SK-N-SH (cell line): ENCODE measurements around the gene DMD. TPM values are rescaled to one million over a fixed set of nuclear protein-coding genes. Genes with fewer than 3 reads are reported as not detected.

Experiments
- CTCF ChIA-PET: fragments of 300-600, 350-600 bp; formaldehyde crosslinking; extraction: SDS; loops from one replicate; lab custom pipeline; 2021; lab: Yijun Ruan, JAX
- POLR2A ChIA-PET: fragments of 350-600 bp; sonication (Branson Sonifier 250); formaldehyde crosslinking; extraction: SDS; loops from one replicate; lab custom pipeline; 2020; ENCODE audit warnings: antibody characterized with exemption, inconsistent platforms; lab: Yijun Ruan, JAX
- DNase-seq: peaks from one replicate; pipeline ENCODE4 v3.0.0; 2012
- H2AFZ ChIP-seq: fragments of 200-600 bp; sonication (generic); 2 replicates; pipeline ENCODE4 v1.8.1; 2016; ENCODE audit warnings: antibody characterized with exemption, mild to moderate bottlenecking, low read depth
- H3F3A ChIP-seq: fragments of 200-600 bp; sonication (generic); replicated peaks from 2 replicates; pipeline ENCODE3; 2016; ENCODE audit warnings: antibody characterized with exemption, mild to moderate bottlenecking; ENCODE audit not compliant: insufficient read depth
- H3K27ac ChIP-seq, 2 experiments: fragments of 200-500 bp in 1 of 2; fragments of 200-600 bp in 1 of 2; sonication (Bioruptor generic) in 1 of 2; sonication (generic), shearing (Covaris generic) in 1 of 2; 2 replicates each; pipeline versions ENCODE4 v1.5.1 to v1.6.1; 2014 to 2016; ENCODE audit warnings: low read depth in 2 of 2, inconsistent platforms in 1 of 2, low read length in 1 of 2, mild to moderate bottlenecking in 1 of 2, mixed read lengths in 1 of 2
- H3K27me3 ChIP-seq: fragments of 200-600 bp; sonication (generic), shearing (Covaris generic); 2 replicates; pipeline ENCODE4 v1.6.1; 2016; ENCODE audit warnings: mixed run types; ENCODE audit not compliant: insufficient read depth
- H3K36me3 ChIP-seq, 2 experiments: fragments of 200-500 bp in 1 of 2; fragments of 200-600 bp in 1 of 2; sonication (Bioruptor generic) in 1 of 2; sonication (generic) in 1 of 2; replicated peaks in 1 of 2; 2 replicates each; pipeline versions ENCODE3 to v1.5.1; 2014 to 2016; ENCODE audit warnings: low read length in 1 of 2, mild to moderate bottlenecking in 1 of 2; ENCODE audit not compliant: insufficient read depth in 2 of 2, control insufficient read depth in 1 of 2
- H3K4me1 ChIP-seq, 2 experiments: fragments of 200-500 bp in 1 of 2; fragments of 200-600 bp in 1 of 2; sonication (Bioruptor generic) in 1 of 2; sonication (generic), shearing (Covaris generic) in 1 of 2; 2 replicates each; pipeline versions ENCODE4 v1.5.1 to v1.6.1; 2014 to 2016; ENCODE audit warnings: low read depth in 1 of 2, low read length in 1 of 2, mixed run types in 1 of 2; ENCODE audit not compliant: insufficient read depth in 2 of 2, control insufficient read depth in 1 of 2
- H3K4me2 ChIP-seq: fragments of 200-600 bp; sonication (generic), shearing (Covaris generic); 2 replicates; pipeline ENCODE4 v1.6.1; 2017; ENCODE audit warnings: mixed run types
- H3K4me3 ChIP-seq, 2 experiments: fragments of 200-500 bp in 1 of 2; fragments of 200-600 bp in 1 of 2; sonication (Bioruptor generic) in 1 of 2; sonication (generic), shearing (Covaris generic) in 1 of 2; 2 replicates each; pipeline versions ENCODE4 v1.5.1 to v1.8.1; 2014 to 2016; ENCODE audit warnings: low read depth in 2 of 2, inconsistent platforms in 1 of 2, low read length in 1 of 2, mild to moderate bottlenecking in 1 of 2, mixed read lengths in 1 of 2, moderate library complexity in 1 of 2
- H3K79me2 ChIP-seq: fragments of 200-600 bp; sonication (generic); 2 replicates; pipeline ENCODE4 v1.8.1; 2017; ENCODE audit warnings: mild to moderate bottlenecking; ENCODE audit not compliant: insufficient read depth
- H3K9ac ChIP-seq: fragments of 200-600 bp; sonication (generic); 2 replicates; pipeline ENCODE4 v1.6.1; 2017; ENCODE audit warnings: mixed run types
- H3K9me2 ChIP-seq: fragments of 200-600 bp; sonication (generic); 2 replicates; pipeline ENCODE4 v1.6.1; 2017; ENCODE audit warnings: mixed run types
- H3K9me3 ChIP-seq: fragments of 200-600 bp; sonication (generic); 2 replicates; pipeline ENCODE4 v1.6.1; 2017; ENCODE audit warnings: mixed run types, mild to moderate bottlenecking, moderate library complexity
- H4K20me1 ChIP-seq: fragments of 200-600 bp; sonication (generic); 2 replicates; pipeline ENCODE4 v1.6.1; 2017; ENCODE audit warnings: mild to moderate bottlenecking, mixed run types; ENCODE audit not compliant: insufficient read depth
- CHD2 ChIP-seq: fragments of 150-350 bp; IDR thresholded peaks from 2 replicates; pipeline ENCODE4 v1.6.1; 2018; ENCODE audit warnings: low read length; ENCODE audit not compliant: partially characterized antibody
- CTCF ChIP-seq: fragments of 200-600 bp; sonication (generic); IDR thresholded peaks from 2 replicates; pipeline ENCODE4 v1.6.1; 2017; ENCODE audit warnings: antibody characterized with exemption, mild to moderate bottlenecking, moderate library complexity
- ELF1 ChIP-seq: IDR thresholded peaks from 2 replicates; pipeline ENCODE4 v1.4.0; 2012
- EZH2phosphoT487 ChIP-seq: fragments of 200-600 bp; sonication (generic); IDR thresholded peaks from 2 replicates; pipeline ENCODE4 v1.6.1; 2017; ENCODE audit warnings: low read depth, mixed run types, mild to moderate bottlenecking, antibody characterized with exemption, moderate library complexity, borderline replicate concordance
- FOSL2 ChIP-seq: IDR thresholded peaks from 2 replicates; pipeline ENCODE4 v1.4.0; 2012; ENCODE audit warnings: low read depth, mild to moderate bottlenecking, moderate library complexity, borderline replicate concordance
- JUND ChIP-seq: IDR thresholded peaks from 2 replicates; pipeline ENCODE4 v1.4.0; 2012
- POLR2AphosphoS5 ChIP-seq: IDR thresholded peaks from 2 replicates; pipeline ENCODE4 v1.6.1; 2012; ENCODE audit warnings: low read depth, low read length
- RAD21 ChIP-seq: IDR thresholded peaks from 2 replicates; pipeline ENCODE4 v1.6.1; 2012; ENCODE audit warnings: mild to moderate bottlenecking, low read length
- RCOR1 ChIP-seq: fragments of 150-350 bp; IDR thresholded peaks from 2 replicates; pipeline ENCODE4 v1.6.1; 2017; ENCODE audit warnings: antibody characterized with exemption, low read length
- RFX5 ChIP-seq: IDR thresholded peaks from 2 replicates; pipeline ENCODE4 v1.6.1; 2012; ENCODE audit warnings: mild to moderate bottlenecking, improper control_type of control experiment, low read length
- SIN3A ChIP-seq: IDR thresholded peaks from 2 replicates; pipeline ENCODE4 v1.6.1; 2012; ENCODE audit warnings: low read depth, mild to moderate bottlenecking, low read length, moderate library complexity, borderline replicate concordance
- TCF12 ChIP-seq: IDR thresholded peaks from 2 replicates; pipeline ENCODE4 v1.4.0; 2012
- TEAD4 ChIP-seq: IDR thresholded peaks from 2 replicates; pipeline ENCODE4 v1.4.0; 2012; ENCODE audit warnings: mild to moderate bottlenecking, borderline replicate concordance; ENCODE audit not compliant: insufficient read depth
- USF1 ChIP-seq: IDR thresholded peaks from 2 replicates; pipeline ENCODE4 v1.4.0; 2012; ENCODE audit warnings: low read depth, borderline replicate concordance
- USF2 ChIP-seq: fragments of 150-350 bp; IDR thresholded peaks from 2 replicates; pipeline ENCODE4 v1.6.1; 2017; ENCODE audit warnings: antibody characterized with exemption, low read length, low read depth, borderline replicate concordance
- YY1 ChIP-seq: IDR thresholded peaks from 2 replicates; pipeline ENCODE4 v1.4.0; 2012; ENCODE audit warnings: low read depth, mild to moderate bottlenecking
- WGBS: methylation state at CpG from one replicate; pipeline ENCODE4 v1.1.6; 2017; ENCODE audit warnings: low lambda C conversion rate; 5-methylcytosine and 5-hydroxymethylcytosine counted together
- polyA plus RNA-seq, 3 experiments: library from polyadenylated mRNA; depleted of rRNA; stranded (reverse); fragments of >200 nt; gene quantifications; 2 replicates each; pipeline ENCODE4 v1.2.3, GENCODE V29; 2012

Gene DMD
- polyA plus RNA-seq, 1 of the 3 experiments (the other 2 are of a cell fraction), result 3.9 TPM

- POLR2A ChIA-PET, result no interaction called here
- Histone ChIP-seq H4K20me1 (no peaks in the 10 kb centered on the region), H3K79me2 (no peaks in the 10 kb centered on the region), H3F3A (peaks cover 5% of the 10 kb centered on the region), H3K4me3 (no peak overlapping the region), H3K4me2 (no peak overlapping the region), H2AFZ (no peak overlapping the region), H3K27me3 (no peaks in the 10 kb centered on the region), H3K9me3 (no peaks in the 10 kb centered on the region), H3K27ac (no peak overlapping the region), H3K36me3 (peaks cover 0 to 10% of the 10 kb centered on the region in 2 experiments), H3K9ac (no peak overlapping the region), H3K9me2 (no peaks in the 10 kb centered on the region), H3K4me1 (no peaks in the 10 kb centered on the region)
- TF ChIP-seq CTCF, result no peak
- no peak for TF ChIP-seq JUND
- no peak for TF ChIP-seq USF2
- TF ChIP-seq SIN3A, result no peak
- TF ChIP-seq EZH2phosphoT487, result no peak
- TF ChIP-seq RAD21, result no peak
- no peak for TF ChIP-seq RCOR1
- no peak for TF ChIP-seq RFX5
- no peak for TF ChIP-seq ELF1
- WGBS, result 38% methylated on average over 5 of the region's 5 CpGs
- CTCF ChIA-PET, result no interaction called here
- DNase-seq, result no peak
Observed at GRCh38 chrX:31136144-31136611, 2075.2 kb downstream of the DMD start.

- Histone ChIP-seq H3K9ac (no peak overlapping the region), H2AFZ (no peak overlapping the region), H3K4me1 (no peaks in the 10 kb centered on the region; a peak in 1 of 4 replicates), H3K27ac (no peak overlapping the region), H3K36me3 (peaks cover 0 to 10% of the 10 kb centered on the region in 2 experiments), H3K27me3 (no peaks in the 10 kb centered on the region), H3K4me2 (no peak overlapping the region), H3K4me3 (no peak overlapping the region), H3K9me2 (no peaks in the 10 kb centered on the region), H3K79me2 (no peaks in the 10 kb centered on the region), H3K9me3 (no peaks in the 10 kb centered on the region), H4K20me1 (no peaks in the 10 kb centered on the region), H3F3A (no peaks in the 10 kb centered on the region)
- 36% methylated on average over 7 of the region's 7 CpGs for WGBS
- ChIA-PET CTCF (no interaction called here), POLR2A (no interaction called here)
- TF ChIP-seq CHD2, result no peak
- TF ChIP-seq CTCF, result no peak
- TF ChIP-seq RFX5, result no peak
- no peak for TF ChIP-seq SIN3A
- TF ChIP-seq USF1, result no peak
- TF ChIP-seq TEAD4, result no peak
- TF ChIP-seq FOSL2, result no peak
- no peak for TF ChIP-seq USF2
- TF ChIP-seq TCF12, result no peak
- TF ChIP-seq YY1, result no peak
- TF ChIP-seq POLR2AphosphoS5, result no peak
- DNase-seq, result no peak
Observed at GRCh38 chrX:31132821-31133241, 2078.5 kb downstream of the DMD start.
